Lower leg skin (tissue), 4 donors: ENCODE measurements around the gene TMEM238. TPM values are rescaled to one million over a fixed set of nuclear protein-coding genes. Genes with fewer than 3 reads are reported as not detected.

Experiments
- DNase-seq, 2 donors: peaks; one replicate each; pipeline ENCODE4 v3.0.0-alpha.2; 2019; ENCODE audit warnings: low spot score in 2 of 2
- H3K4me3 ChIP-seq: fragments of 200-600 bp; sonication (generic); 2 replicates; pipeline ENCODE4 v1.5.1; 2017; ENCODE audit warnings: mild to moderate bottlenecking, low read depth; ENCODE audit not compliant: poor library complexity, severe bottlenecking
- CTCF ChIP-seq, 3 donors: fragments of 450-650 bp; IDR thresholded peaks; one replicate each; pipeline ENCODE4 v1.5.1; 2016; ENCODE audit warnings: antibody characterized with exemption in 3 of 3, mild to moderate bottlenecking in 3 of 3, moderate library complexity in 2 of 3
- POLR2A ChIP-seq, 2 donors: fragments of 450-650 bp; IDR thresholded peaks; one replicate each; pipeline ENCODE4 v1.6.1; 2016 to 2017; ENCODE audit warnings: antibody characterized with exemption in 2 of 2, mild to moderate bottlenecking in 1 of 2, moderate library complexity in 1 of 2
- WGBS, 2 donors: methylation state at CpG; one replicate each; pipeline ENCODE4 v1.1.5; 2018; 5-methylcytosine and 5-hydroxymethylcytosine counted together
- intact Hi-C: fragments of 100-400 bp; cut with DNase I; formaldehyde crosslinking; loops from one replicate; pipeline ENCODE4 v1.15.0; 2023; ENCODE audit warnings: low total_unique reads
- total RNA-seq, 4 donors: library from RNA; depleted of rRNA; stranded (reverse); fragments of >200 nt; gene quantifications; one replicate each; pipeline ENCODE4 v1.1.0, GENCODE V29; 2016

Gene TMEM238
- 10 to 100 TPM; 32.2 to 61.6 (median 47.5) TPM for total RNA-seq

- intact Hi-C loops = no loop called here
- TF ChIP-seq POLR2A (IDR thresholded peaks at IDR 0.05) (no peak), CTCF (IDR thresholded peaks at IDR 0.05) (no peak)
- WGBS, 2 donors = 43 to 53% methylated on average over 22 to 27 of the region's 72 CpGs
- peak; percentile 37 to 88 for DNase-seq
- H3K4me3 ChIP-seq = peak within 1 kb of the TSS; percentile 42
These were observed at the start of gene TMEM238 for GRCh38 chr19:55384131-55384919. Gene TMEM238 (minus strand): TSS chr19:55384292. CDS start chr19:55384259, 33 bp downstream.

- DNase-seq = no peak
- no peak for TF ChIP-seq POLR2A (IDR thresholded peaks at IDR 0.05)
- no peak overlapping the region for H3K4me3 ChIP-seq
- 5 to 10% methylated on average over 17 to 20 of the region's 48 CpGs for WGBS, 2 donors
- intact Hi-C loops = no loop called here
These were observed 49.2 kb upstream of the TMEM238 start for GRCh38 chr19:55433292-55433691.

- WGBS, 2 donors = 89 to 90% methylated on average over 14 of the region's 14 CpGs
- no peak overlapping the region for H3K4me3 ChIP-seq
- intact Hi-C loops = no loop called here
- DNase-seq = no peak
- TF ChIP-seq CTCF (IDR thresholded peaks at IDR 0.05) = no peak
- no peak for TF ChIP-seq POLR2A (IDR thresholded peaks at IDR 0.05)
These were observed 48.3 kb upstream of the TMEM238 start for GRCh38 chr19:55432241-55432959.

- intact Hi-C loops = no loop called here
- no peak for TF ChIP-seq CTCF (IDR thresholded peaks at IDR 0.05)
- DNase-seq = no peak
These were observed 47.1 kb upstream of the TMEM238 start for GRCh38 chr19:55431183-55431582.

GRCh38 chr19:55426042-55426441 lies 42.0 kb upstream of the TMEM238 start:
- WGBS, 2 donors = 64 to 65% methylated on average over 2 of the region's 2 CpGs
- intact Hi-C loops = no loop called here
- no peak for TF ChIP-seq POLR2A (IDR thresholded peaks at IDR 0.05)
- no peak for TF ChIP-seq CTCF (IDR thresholded peaks at IDR 0.05)
- no peak for DNase-seq
- no peak overlapping the region for H3K4me3 ChIP-seq

More at GRCh38 chr19:55431183-55431582, 47.1 kb upstream of the TMEM238 start:
- WGBS, 2 donors = 93 to 94% methylated on average over 1 of the region's 1 CpG
- no peak overlapping the region for H3K4me3 ChIP-seq

GRCh38 chr19:55424518-55424917 lies 40.4 kb upstream of the TMEM238 start:
- H3K4me3 ChIP-seq = no peak overlapping the region
- intact Hi-C loops = no loop called here
- TF ChIP-seq CTCF (IDR thresholded peaks at IDR 0.05) (no peak), POLR2A (IDR thresholded peaks at IDR 0.05) (no peak)
- no peak for DNase-seq
- 77% methylated on average over 3 of the region's 3 CpGs for WGBS, 2 donors
